ENCODE measurements around the gene KRT9.

The KRT9 gene

DNA sequence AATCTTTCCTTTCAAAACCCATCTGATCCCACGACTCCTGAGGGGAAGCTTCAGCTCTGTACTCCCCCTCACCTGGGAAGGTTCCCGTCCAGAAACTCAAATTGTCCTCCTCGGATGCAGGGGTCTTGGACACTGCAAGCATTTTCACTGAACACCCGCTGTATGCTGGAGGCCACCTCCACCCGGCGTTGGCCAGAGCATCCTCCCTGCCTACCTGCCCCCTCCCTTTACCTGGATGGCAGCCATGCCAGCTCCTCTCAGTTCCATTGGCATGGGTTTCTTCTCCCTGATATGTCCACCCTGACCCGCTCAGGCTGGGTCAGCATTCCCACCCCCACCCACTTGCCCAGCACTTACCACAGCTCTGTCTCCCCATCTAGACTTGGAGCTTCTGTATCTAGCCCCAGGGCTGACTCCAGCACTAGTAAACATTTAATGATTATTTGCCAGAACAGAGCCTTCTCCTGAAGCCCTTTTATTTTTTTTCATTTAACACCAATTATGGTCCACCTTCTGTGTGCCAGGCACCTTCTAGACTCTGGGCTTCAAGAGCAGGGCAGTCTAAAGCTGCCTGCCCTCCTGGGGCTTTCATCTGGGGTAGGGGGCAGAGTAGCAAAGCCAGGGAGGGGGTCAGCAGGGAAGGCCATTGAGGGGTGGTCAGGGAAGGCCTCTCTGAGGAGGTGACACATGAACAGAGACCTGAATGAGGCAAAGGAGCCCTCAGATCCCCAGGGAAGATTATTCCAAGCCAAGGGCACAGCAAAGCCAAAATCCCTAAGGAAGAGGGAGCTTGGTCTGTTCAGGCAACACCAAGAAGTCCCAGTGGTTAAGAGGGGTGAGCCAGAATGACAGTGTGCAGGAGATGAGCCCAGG, 34.9 kb downstream of the KRT9 start:
- TF ChIP-seq MYC (IDR thresholded peaks at IDR 0.05; ENCODE audit: low read depth, low read length) (no peak), POLR2A (IDR thresholded peaks at IDR 0.05; ENCODE audit: extremely low read depth, insufficient read length) (no peak)
- TF ChIP-seq, protein P1, sequence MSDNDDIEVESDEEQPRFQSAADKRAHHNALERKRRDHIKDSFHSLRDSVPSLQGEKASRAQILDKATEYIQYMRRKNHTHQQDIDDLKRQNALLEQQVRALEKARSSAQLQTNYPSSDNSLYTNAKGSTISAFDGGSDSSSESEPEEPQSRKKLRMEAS (IDR thresholded peaks at IDR 0.05; ENCODE audit: low read depth, low read length): no peak
- TF ChIP-seq, protein P2, sequence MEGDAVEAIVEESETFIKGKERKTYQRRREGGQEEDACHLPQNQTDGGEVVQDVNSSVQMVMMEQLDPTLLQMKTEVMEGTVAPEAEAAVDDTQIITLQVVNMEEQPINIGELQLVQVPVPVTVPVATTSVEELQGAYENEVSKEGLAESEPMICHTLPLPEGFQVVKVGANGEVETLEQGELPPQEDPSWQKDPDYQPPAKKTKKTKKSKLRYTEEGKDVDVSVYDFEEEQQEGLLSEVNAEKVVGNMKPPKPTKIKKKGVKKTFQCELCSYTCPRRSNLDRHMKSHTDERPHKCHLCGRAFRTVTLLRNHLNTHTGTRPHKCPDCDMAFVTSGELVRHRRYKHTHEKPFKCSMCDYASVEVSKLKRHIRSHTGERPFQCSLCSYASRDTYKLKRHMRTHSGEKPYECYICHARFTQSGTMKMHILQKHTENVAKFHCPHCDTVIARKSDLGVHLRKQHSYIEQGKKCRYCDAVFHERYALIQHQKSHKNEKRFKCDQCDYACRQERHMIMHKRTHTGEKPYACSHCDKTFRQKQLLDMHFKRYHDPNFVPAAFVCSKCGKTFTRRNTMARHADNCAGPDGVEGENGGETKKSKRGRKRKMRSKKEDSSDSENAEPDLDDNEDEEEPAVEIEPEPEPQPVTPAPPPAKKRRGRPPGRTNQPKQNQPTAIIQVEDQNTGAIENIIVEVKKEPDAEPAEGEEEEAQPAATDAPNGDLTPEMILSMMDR (IDR thresholded peaks at IDR 0.05; ENCODE audit: low read depth, low read length): no peak
- no peak for DNase-seq (ENCODE audit: low read depth)
- no peak overlapping the region for H3K4me3 ChIP-seq (ENCODE audit: low read depth, low read length)

DNA sequence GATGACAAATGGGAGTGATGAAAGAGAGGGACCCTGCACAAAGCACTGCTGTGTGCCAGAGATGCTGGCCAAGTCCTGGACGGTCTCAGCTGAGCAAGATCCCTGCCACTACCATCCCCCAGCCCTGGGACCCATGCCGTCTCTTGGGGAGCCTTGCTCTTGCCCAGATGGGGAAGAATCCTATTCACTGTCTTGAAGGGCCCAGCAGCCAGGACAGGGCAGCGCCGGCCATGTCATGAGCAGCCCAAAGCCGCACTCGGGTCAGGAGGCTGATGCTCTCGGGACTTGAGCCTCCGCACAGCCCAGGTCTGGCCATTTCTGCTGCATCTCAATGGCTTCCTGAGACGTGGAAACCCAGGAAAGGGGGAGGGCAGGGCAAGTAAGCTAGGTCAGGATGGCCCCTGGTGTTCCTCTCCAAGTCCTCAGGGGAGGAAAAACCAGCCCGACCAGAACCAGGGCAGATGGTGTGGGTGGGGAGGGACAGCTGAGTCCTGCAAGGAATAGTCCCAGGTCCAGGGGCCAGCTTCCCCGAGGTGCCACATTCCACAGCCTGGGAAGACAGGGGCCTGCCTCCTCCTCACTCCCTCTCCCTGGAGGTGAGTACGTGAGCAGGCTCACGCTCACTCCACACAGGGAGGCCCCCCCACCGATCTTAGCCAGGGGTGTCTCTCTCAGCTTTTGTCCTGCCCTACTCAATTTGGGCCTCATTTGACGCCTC, 35.9 kb downstream of the KRT9 start:
- H3K4me3 ChIP-seq (ENCODE audit: low read depth, low read length): no peak overlapping the region
- no peak for DNase-seq (ENCODE audit: low read depth)
- TF ChIP-seq, protein P1 (IDR thresholded peaks at IDR 0.05; ENCODE audit: low read depth, low read length): no peak
- TF ChIP-seq MYC (IDR thresholded peaks at IDR 0.05; ENCODE audit: low read depth, low read length) (no peak), POLR2A (IDR thresholded peaks at IDR 0.05; ENCODE audit: extremely low read depth, insufficient read length) (no peak)
- TF ChIP-seq, protein P2 (IDR thresholded peaks at IDR 0.05; ENCODE audit: low read depth, low read length): no peak

DNA sequence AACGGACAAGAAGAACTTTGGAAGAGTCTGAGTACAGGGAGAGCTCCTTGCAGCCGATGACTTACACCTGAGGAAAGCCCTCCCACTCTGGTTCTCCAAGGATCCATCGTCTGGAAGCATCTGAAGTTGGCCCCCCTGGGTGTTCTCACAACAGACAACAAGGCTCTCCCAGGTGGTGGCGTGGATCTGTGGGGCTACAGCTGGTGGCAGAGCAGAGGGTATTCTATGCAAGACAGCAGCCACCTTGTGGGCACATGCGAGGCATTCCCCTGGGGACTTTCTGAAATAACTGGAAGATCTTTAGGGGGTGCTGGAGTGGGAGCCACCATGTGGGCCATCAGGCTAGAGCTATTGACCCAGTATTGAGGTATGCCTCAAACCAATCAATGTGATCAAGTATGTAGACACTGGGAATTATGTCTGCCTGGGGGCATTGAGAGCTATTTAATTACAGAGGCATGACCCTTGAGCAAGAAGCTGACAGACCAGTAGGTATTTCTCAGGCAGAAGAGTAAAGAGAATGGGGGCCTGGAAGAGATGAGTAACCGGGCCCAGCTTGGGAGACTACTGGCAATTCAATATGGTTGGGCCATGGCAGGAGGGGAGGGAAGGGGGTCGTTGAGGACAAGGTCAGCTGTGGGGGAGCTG, 36.8 kb downstream of the KRT9 start:
- DNase-seq (ENCODE audit: low read depth): peak; percentile 11
- TF ChIP-seq, protein P1 (IDR thresholded peaks at IDR 0.05; ENCODE audit: low read depth, low read length): no peak
- no peak overlapping the region for H3K4me3 ChIP-seq (ENCODE audit: low read depth, low read length)

DNA sequence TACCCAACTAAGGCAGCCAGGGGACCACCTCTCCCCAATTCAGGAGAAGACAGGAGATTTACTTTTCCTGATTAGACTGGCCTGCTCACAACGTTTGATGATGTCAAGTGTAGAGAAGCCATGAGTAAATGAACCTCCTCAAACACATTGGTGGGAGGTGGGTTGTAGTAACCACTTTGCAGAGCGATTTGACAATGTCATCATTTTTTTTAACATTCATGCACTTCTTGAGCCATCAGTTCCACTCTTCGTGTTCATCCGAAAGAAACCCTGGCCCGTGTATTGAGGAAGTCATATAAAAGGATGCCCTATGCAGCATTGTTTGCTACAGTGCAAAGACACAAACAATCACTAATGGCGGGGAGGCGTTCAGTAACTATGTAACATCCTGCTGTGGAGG, 38.2 kb downstream of the KRT9 start:
- TF ChIP-seq, protein P1 (IDR thresholded peaks at IDR 0.05; ENCODE audit: low read depth, low read length): no peak
- TF ChIP-seq POLR2A (IDR thresholded peaks at IDR 0.05; ENCODE audit: extremely low read depth, insufficient read length) (no peak), MYC (IDR thresholded peaks at IDR 0.05; ENCODE audit: low read depth, low read length) (no peak)
- TF ChIP-seq, protein P2 (IDR thresholded peaks at IDR 0.05; ENCODE audit: low read depth, low read length): no peak
- DNase-seq (ENCODE audit: low read depth): no peak
- no peak overlapping the region for H3K4me3 ChIP-seq (ENCODE audit: low read depth, low read length)

DNA sequence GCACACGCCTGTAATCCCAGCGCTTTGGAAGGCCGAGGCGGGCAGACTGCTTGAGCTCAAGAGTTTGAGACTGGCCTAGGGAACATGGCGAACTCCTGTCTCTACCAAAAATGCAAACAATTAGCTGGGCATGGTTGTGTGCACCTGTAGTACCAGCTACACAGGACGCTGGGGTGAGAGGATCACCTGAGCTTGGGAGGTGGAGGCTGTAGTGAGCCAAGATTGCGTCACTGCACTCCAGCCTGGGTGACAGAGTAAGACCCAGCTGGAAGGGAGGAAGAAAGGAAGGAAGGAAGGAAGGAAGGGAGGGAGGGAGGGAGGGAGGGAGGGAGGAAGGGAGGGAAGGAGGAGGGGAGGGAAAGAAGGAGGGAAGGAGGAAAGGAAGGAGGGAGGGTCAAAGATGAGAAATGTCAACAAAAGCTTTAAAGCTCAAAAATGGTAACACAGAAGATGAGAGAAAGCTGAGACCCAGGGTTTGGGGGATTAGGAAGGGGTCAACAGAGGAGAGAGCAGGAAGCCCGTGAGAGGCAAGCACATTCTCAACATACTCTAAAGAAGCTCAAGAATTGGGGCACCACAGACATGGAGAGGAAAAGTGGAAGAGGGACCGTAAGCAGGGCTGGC, 38.8 kb downstream of the KRT9 start:
- TF ChIP-seq, protein P1 (IDR thresholded peaks at IDR 0.05; ENCODE audit: low read depth, low read length): no peak
- TF ChIP-seq, protein P2 (IDR thresholded peaks at IDR 0.05; ENCODE audit: low read depth, low read length): no peak
- TF ChIP-seq MYC (IDR thresholded peaks at IDR 0.05; ENCODE audit: low read depth, low read length): no peak
- TF ChIP-seq POLR2A (IDR thresholded peaks at IDR 0.05; ENCODE audit: extremely low read depth, insufficient read length): no peak
- H3K4me3 ChIP-seq (ENCODE audit: low read depth, low read length): no peak overlapping the region
- no peak for DNase-seq (ENCODE audit: low read depth)
